ENCODE measurements around the gene HS3ST6.
"Not testable (repeated sequence)": the region's sequence is repeated elsewhere in the genome, so short reads cannot be mapped to it uniquely, and the experiment has no call there.

HS3ST6 gene

GRCh38 chr16:1918351-1919326, at the start of gene HS3ST6:
Gene HS3ST6, minus strand, starts transcription at chr16:1918415. Its CDS starts 92 bp downstream, at chr16:1918323.
- DNase-seq: no peak

- no peak for DNase-seq
Observed at GRCh38 chr16:1966460-1966859, 48.2 kb upstream of the HS3ST6 start, which contains the start of gene RNF151. Gene RNF151, plus strand, starts transcription at chr16:1966856. Its CDS starts 26 bp downstream, at chr16:1966882.

GRCh38 chr16:1965396-1966001, 47.3 kb upstream of the HS3ST6 start:
- no peak for DNase-seq

GRCh38 chr16:1964506-1965395, 46.5 kb upstream of the HS3ST6 start, which contains the start of gene RPS2:
Gene RPS2, minus strand, starts transcription at chr16:1964826. Its CDS starts 201 bp downstream, at chr16:1964625.
- DNase-seq: peak; percentile 98

GRCh38 chr16:1963806-1964505, 45.7 kb upstream of the HS3ST6 start:
- no peak for DNase-seq

- DNase-seq: not testable (repeated sequence)
Observed at GRCh38 chr16:1962161-1963153, 44.2 kb upstream of the HS3ST6 start.

GRCh38 chr16:1961651-1962067, 43.4 kb upstream of the HS3ST6 start:
- DNase-seq: no peak

- DNase-seq: no peak
Observed at GRCh38 chr16:1960665-1961630, 42.7 kb upstream of the HS3ST6 start.

GRCh38 chr16:1959269-1960039, 41.2 kb upstream of the HS3ST6 start, which contains the start of gene NDUFB10:
Gene NDUFB10, plus strand, starts transcription at chr16:1959538. Its CDS starts 87 bp downstream, at chr16:1959625.
- DNase-seq: peak; percentile 37

- DNase-seq: no peak
Observed at GRCh38 chr16:1958715-1959268, 40.6 kb upstream of the HS3ST6 start.

- not testable (repeated sequence) for DNase-seq
Observed at GRCh38 chr16:1958143-1958491, 39.9 kb upstream of the HS3ST6 start.

GRCh38 chr16:1957434-1958142, 39.4 kb upstream of the HS3ST6 start:
- not testable (repeated sequence) for DNase-seq

GRCh38 chr16:1953734-1954133, 35.5 kb upstream of the HS3ST6 start:
- DNase-seq: no peak

- DNase-seq: no peak
Observed at GRCh38 chr16:1950559-1950958, 32.3 kb upstream of the HS3ST6 start.

- DNase-seq: no peak
Observed at GRCh38 chr16:1950047-1950446, 31.8 kb upstream of the HS3ST6 start.

- no peak for DNase-seq
Observed at GRCh38 chr16:1949507-1949906, 31.3 kb upstream of the HS3ST6 start.

- DNase-seq: no peak
Observed at GRCh38 chr16:1947369-1947670, 29.1 kb upstream of the HS3ST6 start.
